Measurements from ENCODE around the gene GRIN2A.

The GRIN2A gene

GRCh38 chr16:9868606-9869149, 313.6 kb downstream of the GRIN2A start:
- FAIRE-seq = no peak
- DNase-seq (ENCODE audit: low spot score) = no peak

DNA sequence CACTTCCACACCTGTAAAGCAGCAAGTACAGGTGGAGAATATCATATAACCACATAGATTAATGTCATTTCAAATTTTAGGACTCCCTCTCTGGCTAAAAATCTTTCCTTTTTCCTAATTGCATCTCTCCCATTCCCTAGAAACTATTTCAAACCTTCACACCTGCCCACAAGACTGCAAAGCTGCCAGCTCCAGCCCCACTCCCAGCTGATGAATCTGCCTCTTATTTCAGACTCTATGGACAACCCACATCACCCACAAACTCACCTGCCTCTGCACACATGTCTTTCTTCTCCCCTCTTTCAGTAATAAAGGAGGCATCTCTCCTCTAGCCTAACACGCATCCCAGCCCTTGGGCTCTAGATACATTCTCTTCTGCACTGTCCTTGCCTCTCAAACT, 315.1 kb downstream of the GRIN2A start:
- no peak for DNase-seq (ENCODE audit: low spot score)

DNA sequence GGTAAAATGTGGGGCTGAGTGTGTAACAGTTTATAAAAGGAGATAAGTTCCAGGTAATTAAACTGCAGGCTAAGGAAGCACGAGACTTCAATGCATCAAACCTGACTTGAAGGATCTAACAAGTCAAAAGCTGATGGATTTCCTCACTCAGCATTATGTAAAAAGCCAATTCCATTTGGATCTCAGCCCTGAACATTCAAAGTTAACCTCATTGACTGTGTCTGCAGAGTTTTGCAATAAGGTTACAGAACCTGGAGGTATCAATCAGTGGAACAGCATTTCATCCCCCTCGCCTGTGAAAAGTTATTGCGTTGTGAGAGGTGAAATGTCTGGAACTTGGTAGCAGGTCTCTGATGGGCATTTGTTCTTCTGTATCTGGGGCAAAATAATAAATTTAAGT, 317.8 kb downstream of the GRIN2A start:
- DNase-seq (ENCODE audit: low spot score) (no peak), FAIRE-seq (no peak)

More for the DNA sequence above, 315.1 kb downstream of the GRIN2A start:
- FAIRE-seq = no peak

DNA sequence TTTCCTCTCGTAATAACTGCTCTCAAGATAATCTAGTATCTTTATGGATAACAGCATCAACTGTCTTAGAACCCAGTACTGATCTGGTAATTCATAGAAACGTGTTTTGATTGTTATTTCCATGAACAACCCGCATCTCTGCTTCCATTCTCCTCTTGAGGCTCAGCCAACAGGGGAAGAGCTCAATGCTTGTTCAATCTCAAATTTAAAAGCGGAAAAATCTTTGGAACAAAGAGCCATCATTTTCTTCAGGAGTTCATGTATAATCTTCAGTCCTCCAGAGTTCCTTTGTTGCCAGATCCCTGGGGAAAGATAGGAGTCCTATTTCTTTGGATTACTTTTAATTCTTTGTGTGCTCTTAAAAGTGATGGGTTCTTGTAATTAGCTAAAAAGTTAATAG, 319.9 kb downstream of the GRIN2A start:
- DNase-seq (ENCODE audit: low spot score) (no peak), FAIRE-seq (no peak)

DNA sequence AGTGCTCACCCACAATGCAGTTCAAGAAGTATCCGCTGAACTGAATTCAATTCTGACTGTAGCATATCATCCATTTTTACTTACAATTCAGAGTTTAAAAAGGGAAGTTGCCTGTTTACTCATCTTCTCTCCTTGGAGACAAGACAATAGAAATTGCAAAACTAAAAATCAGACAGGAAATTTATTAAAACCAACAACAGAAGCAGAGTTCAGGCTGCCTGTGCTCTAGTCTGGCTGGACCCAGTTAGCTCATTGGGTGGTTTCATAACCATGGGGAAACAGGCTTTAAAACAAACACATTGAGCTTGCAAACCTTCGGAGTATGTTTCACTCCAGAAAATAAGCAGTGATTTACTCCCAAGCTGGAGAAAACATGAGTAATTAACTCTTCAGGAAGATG, 321.4 kb downstream of the GRIN2A start:
- FAIRE-seq = no peak

GRCh38 chr16:9859701-9860327, 322.4 kb downstream of the GRIN2A start:
- no peak for FAIRE-seq

More for the DNA sequence above, 321.4 kb downstream of the GRIN2A start:
- no peak for DNase-seq (ENCODE audit: low spot score)

GRCh38 chr16:9854675-9855074, 327.6 kb downstream of the GRIN2A start:
- DNase-seq (ENCODE audit: low spot score) = no peak
- no peak for FAIRE-seq

More at GRCh38 chr16:9859701-9860327, 322.4 kb downstream of the GRIN2A start:
- no peak for DNase-seq (ENCODE audit: low spot score)

DNA sequence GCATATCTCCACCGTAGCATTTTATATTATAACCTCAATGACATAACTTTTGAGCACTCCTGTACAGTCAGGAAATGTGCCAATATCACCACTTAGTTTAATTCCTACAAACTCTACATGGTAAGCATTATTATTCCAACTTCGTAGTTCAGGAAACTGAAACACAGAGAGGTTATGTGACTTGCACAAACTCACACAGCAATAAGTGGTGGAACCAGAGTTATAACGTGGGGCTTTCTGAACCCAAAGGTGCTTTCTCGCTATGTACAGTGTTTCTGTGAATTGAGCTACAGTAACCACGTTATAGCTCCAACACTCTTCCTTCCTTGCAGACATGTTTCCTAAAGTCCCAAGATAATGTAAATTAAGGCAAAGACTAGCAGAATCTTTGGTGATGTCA, 330.2 kb downstream of the GRIN2A start:
- DNase-seq (ENCODE audit: low spot score) = no peak
- no peak for FAIRE-seq

DNA sequence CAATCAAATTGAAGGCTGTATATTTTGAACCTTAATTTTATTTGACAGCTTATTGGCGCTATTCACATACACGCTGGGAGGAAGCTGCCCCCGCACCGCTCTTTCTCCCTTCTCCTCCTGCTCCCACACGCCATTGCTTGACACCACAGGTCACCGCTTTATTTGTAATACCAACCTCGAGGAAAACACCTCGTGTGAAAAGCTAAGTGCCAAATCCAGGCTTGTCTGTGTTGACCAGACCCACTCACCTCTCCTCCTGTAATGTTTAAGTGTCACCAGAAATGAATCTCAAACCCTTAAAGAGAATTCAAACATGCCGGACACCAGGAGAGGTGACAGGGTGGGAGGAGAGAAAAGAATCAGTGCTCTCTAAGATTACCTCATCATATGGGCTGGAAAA, 331.4 kb downstream of the GRIN2A start:
- no peak for FAIRE-seq

DNA sequence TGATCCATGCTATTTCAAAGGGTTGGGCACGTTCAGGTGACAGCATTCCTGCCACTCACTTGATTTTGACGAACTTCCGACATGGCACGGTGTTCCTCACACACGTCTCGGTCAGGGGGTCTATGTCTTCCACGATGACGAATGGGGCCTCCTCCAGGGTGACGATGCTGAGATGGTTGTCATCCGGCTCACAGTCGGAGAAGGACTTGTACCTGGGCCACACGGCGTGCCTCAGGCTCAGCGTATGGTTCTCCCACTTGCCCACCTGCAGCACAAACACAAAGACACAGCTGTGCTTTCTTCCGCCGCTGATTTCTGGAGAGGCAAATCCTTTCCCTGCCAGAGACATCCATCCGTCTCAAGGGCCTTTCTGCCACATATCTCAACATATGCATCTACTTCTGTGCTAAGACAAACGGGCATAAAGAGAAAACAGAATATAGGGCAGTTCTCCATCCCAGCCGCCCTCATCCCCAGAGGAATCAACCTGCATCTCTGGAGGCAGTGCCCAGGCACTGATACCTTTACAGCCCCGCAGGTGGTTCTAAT, 332.5 kb downstream of the GRIN2A start:
- no peak for FAIRE-seq
- DNase-seq (ENCODE audit: low spot score) = no peak

More for the DNA sequence above, 331.4 kb downstream of the GRIN2A start:
- no peak for DNase-seq (ENCODE audit: low spot score)

- DNase-seq (ENCODE audit: low spot score) (no peak), FAIRE-seq (no peak)
These were observed 335.1 kb downstream of the GRIN2A start for GRCh38 chr16:9847146-9847545.

GRCh38 chr16:9846362-9847099, 335.7 kb downstream of the GRIN2A start:
- DNase-seq (ENCODE audit: low spot score) = no peak
- FAIRE-seq = no peak

DNA sequence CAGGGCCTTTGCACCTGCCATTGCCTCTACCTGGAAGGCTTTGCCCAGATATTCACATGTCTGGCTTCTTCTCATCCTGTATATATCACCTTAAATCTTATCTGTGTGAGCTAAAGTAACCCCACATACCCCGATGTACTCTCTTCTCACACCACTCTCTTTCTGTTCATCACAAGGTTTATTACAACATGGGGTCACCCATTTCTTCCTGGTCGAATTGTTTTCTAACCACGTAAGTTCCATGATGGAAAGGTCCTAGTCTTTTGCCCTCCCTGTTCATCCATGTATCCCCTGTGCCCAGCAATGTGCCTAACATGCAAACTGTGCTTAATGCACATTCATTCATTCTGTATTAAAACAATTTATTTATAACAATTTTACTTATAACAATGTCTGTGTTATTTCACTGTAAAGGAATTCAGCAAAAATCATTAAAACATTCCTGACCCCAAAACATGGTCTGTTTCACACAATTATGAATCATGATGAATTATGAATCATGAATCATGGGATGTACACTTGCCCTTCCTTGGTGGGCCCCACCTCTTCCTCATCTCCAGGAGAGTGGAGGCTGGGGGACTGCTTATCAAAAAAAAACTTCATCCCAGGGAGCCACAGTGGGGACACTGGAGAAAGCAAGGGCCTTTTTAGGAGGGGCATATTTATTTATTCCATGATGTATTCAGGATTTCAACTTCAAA, 336.4 kb downstream of the GRIN2A start:
- DNase-seq (ENCODE audit: low spot score) (peak; percentile 49), FAIRE-seq (no peak)

GRCh38 chr16:9844361-9844760, 337.9 kb downstream of the GRIN2A start:
- peak; percentile 35 for DNase-seq (ENCODE audit: low spot score)
- no peak for FAIRE-seq

- DNase-seq (ENCODE audit: low spot score) (no peak), FAIRE-seq (peak; percentile 5)
These were observed 338.7 kb downstream of the GRIN2A start for GRCh38 chr16:9843424-9844018.

DNA sequence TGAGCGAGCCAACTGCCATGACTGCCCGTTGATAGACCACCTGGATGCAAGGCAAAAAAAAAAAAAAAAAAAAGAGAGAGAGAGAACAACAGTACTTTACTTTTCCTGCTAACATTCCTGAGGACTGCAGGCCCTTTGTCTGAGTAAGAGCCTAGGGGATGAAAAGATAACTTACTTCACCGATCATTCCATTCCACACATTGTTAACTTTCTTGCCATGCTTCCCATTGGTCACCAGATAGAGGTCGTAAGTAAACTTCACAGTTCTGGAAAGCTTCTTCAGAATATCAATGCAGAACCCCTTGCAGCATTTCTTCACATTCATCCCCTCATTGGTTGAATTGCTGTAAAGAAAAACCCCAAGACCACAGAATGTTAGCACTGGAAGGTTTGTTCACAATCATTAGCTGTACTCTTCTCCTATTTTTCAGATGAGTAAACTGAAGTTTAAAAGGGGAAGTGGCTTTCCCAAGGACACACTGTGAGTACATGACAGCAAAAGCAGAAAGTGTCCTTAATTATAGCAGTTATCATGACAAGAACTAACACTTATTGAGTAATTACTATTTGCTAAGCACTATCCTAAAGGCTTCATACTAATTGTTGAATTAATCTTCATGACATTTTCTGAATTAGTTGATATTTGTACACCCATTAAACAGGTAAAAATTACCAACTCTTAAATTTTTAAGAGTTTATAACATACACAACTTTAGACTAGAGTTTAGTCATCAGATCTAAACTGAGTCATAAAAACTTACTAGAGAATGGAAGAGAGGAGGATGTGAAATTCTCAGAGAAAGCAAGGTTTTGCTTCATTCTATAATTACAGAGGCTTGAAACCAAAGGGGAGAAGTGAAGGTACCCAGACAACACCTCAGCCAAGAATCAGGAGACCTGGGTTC, 341.2 kb downstream of the GRIN2A start:
- no peak for FAIRE-seq
- no peak for DNase-seq (ENCODE audit: low spot score)

DNA sequence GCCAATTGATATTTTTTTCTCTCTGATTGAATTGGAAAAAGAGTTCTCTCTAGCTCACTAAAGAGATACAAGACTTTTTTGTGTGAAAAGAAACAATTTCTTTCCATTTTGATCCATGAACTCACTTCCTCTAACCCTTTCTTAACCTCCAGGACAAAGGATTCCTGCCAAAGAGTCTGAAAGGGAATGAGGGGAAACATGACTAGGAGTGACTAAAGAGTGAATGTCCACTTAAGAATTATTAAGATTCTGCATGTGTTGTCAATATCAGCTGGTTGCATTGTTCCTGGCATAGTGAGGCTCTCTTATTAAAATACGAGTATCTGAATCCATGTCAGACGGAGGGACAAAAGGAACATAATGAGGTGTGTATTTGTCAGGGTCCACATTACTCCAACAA, 344.7 kb downstream of the GRIN2A start:
- DNase-seq (ENCODE audit: low spot score) (no peak), FAIRE-seq (no peak)

- FAIRE-seq (peak; percentile 20), DNase-seq (ENCODE audit: low spot score) (peak; percentile 53)
These were observed 346.0 kb downstream of the GRIN2A start for GRCh38 chr16:9836118-9836736.

GRCh38 chr16:9827062-9827752, 355.0 kb downstream of the GRIN2A start:
- no peak for FAIRE-seq
- no peak for DNase-seq (ENCODE audit: low spot score)

Data from urothelium cell line (cell line).